Measurements from ENCODE around the gene CD6. TPM values are rescaled to one million over a fixed set of nuclear protein-coding genes. Genes with fewer than 3 reads are reported as not detected.

CD6 gene
- total RNA-seq, 2 donors from 2014 or later: 3.0 to 3.8 TPM

DNA sequence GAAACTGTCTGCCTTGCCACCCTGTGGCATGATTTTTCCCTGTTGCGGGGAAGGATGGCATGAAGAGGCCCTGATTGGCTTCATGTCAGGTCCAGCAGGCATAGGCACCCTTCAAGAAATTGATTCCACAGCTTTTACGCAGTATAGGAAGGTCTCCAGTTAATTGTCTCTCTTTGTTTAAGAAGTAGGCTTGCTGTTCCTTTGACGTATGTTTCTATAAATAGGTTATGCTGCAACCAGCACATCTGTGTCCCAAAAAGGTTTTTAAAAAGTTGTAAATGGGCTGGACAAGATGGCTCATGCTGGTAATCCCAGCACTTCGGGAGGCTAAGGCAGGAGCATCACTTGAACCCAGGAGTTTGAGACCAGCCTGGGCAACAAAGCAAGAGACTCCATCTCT, 62.6 kb downstream of the CD6 start:
- DNase-seq: no peak
- no peak overlapping the region for H3K27ac ChIP-seq

DNA sequence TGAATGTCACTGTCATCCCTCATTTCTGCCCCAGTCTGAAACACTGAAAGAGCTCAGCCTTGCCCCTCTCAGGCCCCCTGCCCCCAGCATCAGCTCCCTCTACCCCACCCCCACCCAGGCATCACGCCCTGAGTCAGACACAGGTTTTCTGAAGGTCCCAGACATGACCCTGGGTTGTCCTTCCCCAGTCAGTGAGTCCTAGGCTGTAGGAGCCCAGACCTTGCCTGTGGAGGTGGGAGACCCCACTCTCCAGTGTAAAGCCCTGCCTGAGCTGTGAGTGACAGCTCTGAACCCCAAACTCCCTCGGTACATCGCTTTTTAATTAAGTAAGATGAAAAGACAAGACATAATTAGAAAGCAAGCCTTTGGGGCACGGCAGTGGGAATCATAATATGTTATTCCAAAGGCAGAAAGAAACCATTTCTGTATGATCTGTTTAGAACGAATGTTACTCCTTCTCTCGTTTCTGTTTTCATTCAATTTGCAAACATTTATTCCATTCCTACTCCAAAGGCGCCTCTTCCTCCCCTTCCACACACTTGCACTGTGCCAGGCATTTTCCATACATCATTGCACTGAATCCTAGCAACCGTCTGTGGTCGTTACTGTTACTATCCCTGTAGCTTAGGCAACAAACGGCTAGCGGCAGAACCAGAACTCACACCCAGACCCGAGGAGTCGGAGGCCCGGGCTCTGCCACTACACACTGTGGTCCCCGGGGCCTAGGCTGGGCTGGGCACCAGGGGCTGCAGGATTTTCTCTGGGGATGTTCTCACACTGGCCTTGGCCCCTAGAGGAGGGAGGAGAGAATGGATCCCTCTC, 63.4 kb downstream of the CD6 start:
- intact Hi-C loops (cut with DNase I): no loop called here
- no peak for DNase-seq
- Histone ChIP-seq H3K9ac (ENCODE audit: low read depth in 2 of 2, low read length in 2 of 2) (no peak overlapping the region), H3K36me3 (no peaks in the 10 kb centered on the region), H3K27ac (no peak overlapping the region), H3K27me3 (no peaks in the 10 kb centered on the region), H3K9me3 (no peaks in the 10 kb centered on the region), H3K4me1 (no peaks in the 10 kb centered on the region), H3K4me3 (no peak overlapping the region)
- TF ChIP-seq, protein P1, sequence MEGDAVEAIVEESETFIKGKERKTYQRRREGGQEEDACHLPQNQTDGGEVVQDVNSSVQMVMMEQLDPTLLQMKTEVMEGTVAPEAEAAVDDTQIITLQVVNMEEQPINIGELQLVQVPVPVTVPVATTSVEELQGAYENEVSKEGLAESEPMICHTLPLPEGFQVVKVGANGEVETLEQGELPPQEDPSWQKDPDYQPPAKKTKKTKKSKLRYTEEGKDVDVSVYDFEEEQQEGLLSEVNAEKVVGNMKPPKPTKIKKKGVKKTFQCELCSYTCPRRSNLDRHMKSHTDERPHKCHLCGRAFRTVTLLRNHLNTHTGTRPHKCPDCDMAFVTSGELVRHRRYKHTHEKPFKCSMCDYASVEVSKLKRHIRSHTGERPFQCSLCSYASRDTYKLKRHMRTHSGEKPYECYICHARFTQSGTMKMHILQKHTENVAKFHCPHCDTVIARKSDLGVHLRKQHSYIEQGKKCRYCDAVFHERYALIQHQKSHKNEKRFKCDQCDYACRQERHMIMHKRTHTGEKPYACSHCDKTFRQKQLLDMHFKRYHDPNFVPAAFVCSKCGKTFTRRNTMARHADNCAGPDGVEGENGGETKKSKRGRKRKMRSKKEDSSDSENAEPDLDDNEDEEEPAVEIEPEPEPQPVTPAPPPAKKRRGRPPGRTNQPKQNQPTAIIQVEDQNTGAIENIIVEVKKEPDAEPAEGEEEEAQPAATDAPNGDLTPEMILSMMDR (IDR thresholded peaks at IDR 0.05): no peak

More for the DNA sequence above, 62.6 kb downstream of the CD6 start:
- Histone ChIP-seq H3K4me1 (no peaks in the 10 kb centered on the region), H3K4me3 (no peak overlapping the region), H3K9me3 (no peaks in the 10 kb centered on the region), H3K9ac (ENCODE audit: low read depth in 2 of 2, low read length in 2 of 2) (no peak overlapping the region), H3K27me3 (no peaks in the 10 kb centered on the region), H3K36me3 (no peaks in the 10 kb centered on the region)
- TF ChIP-seq, protein P1 (IDR thresholded peaks at IDR 0.05): no peak
- intact Hi-C loops (cut with DNase I): no loop called here

DNA sequence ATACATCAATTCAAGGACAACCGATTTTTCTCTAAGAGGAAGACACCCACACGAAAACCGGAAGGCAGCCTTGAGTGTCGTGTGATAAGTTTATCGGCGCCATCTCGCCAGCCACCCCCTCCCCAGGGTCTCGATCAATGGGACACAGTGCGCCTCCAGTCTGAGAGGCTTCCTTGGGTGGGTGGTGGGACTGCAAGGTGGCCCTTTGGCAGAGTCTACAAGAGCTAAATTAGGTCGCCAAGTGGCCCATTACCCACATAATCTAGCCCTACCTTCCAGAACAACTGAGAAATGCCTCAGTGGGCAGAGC, 64.0 kb downstream of the CD6 start:
- Histone ChIP-seq H3K36me3 (no peaks in the 10 kb centered on the region), H3K27me3 (no peaks in the 10 kb centered on the region)
- intact Hi-C loops (cut with DNase I): no loop called here

DNA sequence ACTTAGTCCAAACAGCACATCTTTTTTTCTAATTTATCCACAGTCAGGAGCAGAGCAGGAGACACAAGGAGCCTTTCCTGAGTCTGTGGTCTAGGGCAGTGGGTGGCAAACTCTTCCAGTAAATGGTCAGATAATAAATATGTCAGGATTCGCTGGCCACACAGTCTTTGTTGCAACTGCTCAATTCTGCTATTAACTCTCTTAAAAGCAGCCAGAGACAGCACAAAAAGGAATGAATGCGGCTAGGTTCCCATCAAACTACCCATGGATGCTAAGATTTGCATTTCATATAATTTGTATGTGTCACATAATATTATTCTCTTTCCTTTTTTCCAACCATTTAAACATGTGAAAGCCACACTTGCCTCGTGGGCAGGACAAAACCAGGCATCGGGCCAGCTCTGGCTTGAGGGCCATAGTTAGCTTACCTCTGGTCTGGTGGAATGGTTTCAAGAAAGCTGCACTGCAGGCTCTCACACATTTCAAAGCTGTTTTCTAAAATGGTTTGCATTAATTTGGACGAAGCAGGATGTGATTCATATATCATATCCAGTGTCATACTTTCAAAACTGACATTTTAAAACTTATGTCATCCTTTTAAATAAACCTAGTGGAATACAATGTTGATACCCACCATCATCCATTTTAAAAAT, 66.1 kb downstream of the CD6 start:
- no peak overlapping the region for H3K9ac ChIP-seq (ENCODE audit: low read depth in 2 of 2, low read length in 2 of 2)
- intact Hi-C loops (cut with DNase I): no loop called here
- no peak for DNase-seq
- H3K27me3 ChIP-seq: no peaks in the 10 kb centered on the region
- H3K4me1 ChIP-seq: no peaks in the 10 kb centered on the region
- TF ChIP-seq, protein P1 (IDR thresholded peaks at IDR 0.05): no peak
- H3K27ac ChIP-seq: no peak overlapping the region
- H3K36me3 ChIP-seq: no peaks in the 10 kb centered on the region
- H3K4me3 ChIP-seq: no peak overlapping the region
- H3K9me3 ChIP-seq: no peaks in the 10 kb centered on the region

More for the DNA sequence above, 64.0 kb downstream of the CD6 start:
- Histone ChIP-seq H3K9me3 (no peaks in the 10 kb centered on the region), H3K4me3 (no peak overlapping the region), H3K27ac (no peak overlapping the region), H3K9ac (ENCODE audit: low read depth in 2 of 2, low read length in 2 of 2) (no peak overlapping the region), H3K4me1 (no peaks in the 10 kb centered on the region)
- TF ChIP-seq, protein P1 (IDR thresholded peaks at IDR 0.05): no peak
- no peak for DNase-seq

DNA sequence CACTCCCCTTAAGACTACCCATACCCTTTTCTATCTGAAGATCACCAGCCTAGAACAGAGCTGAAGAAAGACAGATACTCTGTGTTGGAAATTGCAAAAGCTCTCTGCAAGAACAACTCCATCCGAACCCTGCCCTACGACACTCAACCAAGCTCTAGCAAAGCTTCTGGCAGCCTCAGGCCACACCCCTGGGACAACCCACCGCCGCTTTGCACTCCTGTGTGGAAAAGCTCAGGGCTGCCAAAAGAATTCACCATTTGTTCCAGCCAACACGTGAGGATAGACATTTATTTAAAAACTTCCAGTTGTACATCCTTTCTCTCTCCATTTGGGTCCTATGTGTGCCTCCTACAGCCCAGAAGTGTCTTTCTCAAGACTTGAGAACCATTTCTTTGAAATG, 68.4 kb downstream of the CD6 start:
- intact Hi-C loops (cut with DNase I): no loop called here
- TF ChIP-seq, protein P1 (IDR thresholded peaks at IDR 0.05): no peak
- no peaks in the 10 kb centered on the region for H3K9me3 ChIP-seq

More for the DNA sequence above, 68.4 kb downstream of the CD6 start:
- Histone ChIP-seq H3K36me3 (no peaks in the 10 kb centered on the region), H3K4me3 (no peak overlapping the region), H3K9ac (ENCODE audit: low read depth in 2 of 2, low read length in 2 of 2) (no peak overlapping the region), H3K27me3 (no peaks in the 10 kb centered on the region), H3K27ac (no peak overlapping the region), H3K4me1 (no peaks in the 10 kb centered on the region)
- no peak for DNase-seq

Data from colonic mucosa (tissue), 4 donors.